Glutamatergic neuron (in vitro differentiated cells): ENCODE data around the gene LIPC. TPM values are rescaled to one million over a fixed set of nuclear protein-coding genes. Genes with fewer than 3 reads are reported as not detected.

ENCODE experiments used
- DNase-seq: peaks from one replicate; pipeline ENCODE4 v3.0.0; 2022
- H3K27ac Mint-ChIP-seq: one replicate; pipeline ENCODE4 v1.8.0; 2020; ENCODE audit warnings: mild to moderate bottlenecking, mixed read lengths, inconsistent platforms; ENCODE audit not compliant: unreplicated experiment
- H3K27me3 Mint-ChIP-seq: one replicate; pipeline ENCODE4 v1.8.0; 2020; ENCODE audit warnings: mild to moderate bottlenecking, moderate library complexity, mixed read lengths, inconsistent platforms; ENCODE audit not compliant: unreplicated experiment
- H3K36me3 Mint-ChIP-seq: one replicate; pipeline ENCODE4 v1.8.0; 2020; ENCODE audit warnings: mild to moderate bottlenecking, mixed read lengths, inconsistent platforms; ENCODE audit not compliant: unreplicated experiment
- H3K4me1 Mint-ChIP-seq: one replicate; pipeline ENCODE4 v1.8.0; 2020; ENCODE audit warnings: mild to moderate bottlenecking, low read depth, mixed read lengths, inconsistent platforms; ENCODE audit not compliant: unreplicated experiment
- H3K4me3 Mint-ChIP-seq: one replicate; pipeline ENCODE4 v1.8.0; 2020; ENCODE audit warnings: mild to moderate bottlenecking, mixed read lengths, inconsistent platforms; ENCODE audit not compliant: unreplicated experiment
- H3K9me3 Mint-ChIP-seq: one replicate; pipeline ENCODE4 v1.8.0; 2020; ENCODE audit warnings: mild to moderate bottlenecking, moderate library complexity, mixed read lengths, inconsistent platforms; ENCODE audit not compliant: unreplicated experiment
- total RNA-seq: library from RNA; stranded (reverse); fragmentation: NEBNext Ultra II Directional; extraction: Animal tissue kit (Norgen Biotek cat#: 25700); gene quantifications from one replicate; pipeline ENCODE4 v1.2.1, GENCODE V29; 2021; ENCODE audit not compliant: unreplicated experiment
- TF ChIP-seq, protein P1 (sequence below): fragments of 200-600 bp; sonication (generic); IDR thresholded peaks from one replicate; pipeline ENCODE4 v1.5.0; 2021; ENCODE audit not compliant: partially characterized antibody, unreplicated experiment

The LIPC gene
- total RNA-seq, 1 donor from 2014 or later = not detected

DNA sequence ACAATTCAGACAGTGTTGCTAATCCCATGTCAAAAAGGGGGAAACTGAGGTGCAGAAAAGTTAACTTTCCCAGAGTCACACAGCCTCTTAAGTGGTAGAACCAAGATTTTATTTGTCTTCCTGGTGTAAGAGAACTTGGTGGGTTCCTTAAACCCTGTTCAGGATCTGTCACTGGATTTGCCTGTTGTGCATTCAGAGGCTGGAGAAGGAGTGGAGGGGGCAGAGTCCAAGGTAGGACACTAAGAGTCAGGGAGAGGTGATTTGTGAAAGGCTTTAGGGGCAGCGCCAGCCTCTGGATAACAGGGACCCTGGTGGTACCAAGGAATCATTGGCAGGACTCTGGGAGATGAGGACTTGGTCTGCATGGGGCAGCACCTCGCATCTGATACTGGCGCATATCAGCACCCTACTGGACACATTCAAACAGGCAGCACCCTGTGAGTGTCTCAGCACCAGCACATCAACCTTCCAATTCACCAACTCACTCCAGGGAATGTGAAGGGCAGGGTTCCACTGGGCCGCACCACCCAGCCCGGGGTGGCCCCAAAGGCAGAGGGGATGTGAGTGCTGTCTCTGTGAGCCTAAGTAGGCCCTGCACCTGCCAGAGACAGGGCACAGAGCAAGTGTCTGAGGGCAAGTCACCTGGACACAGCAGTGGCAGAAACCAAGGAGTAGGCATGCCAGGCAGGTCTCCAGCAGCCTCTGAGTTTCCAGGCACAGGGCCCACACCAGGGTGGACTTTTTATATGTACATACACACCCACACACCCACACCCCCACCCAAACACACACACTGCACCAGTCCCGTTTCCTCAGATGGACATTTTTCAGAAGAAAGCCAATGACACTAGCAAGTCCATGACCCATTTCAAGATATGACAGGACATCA, 71.6 kb downstream of the LIPC start:
- no peak overlapping the region for H3K4me3 Mint-ChIP-seq
- H3K4me1 Mint-ChIP-seq = no peaks in the 10 kb centered on the region
- peaks cover 3% of the 10 kb centered on the region for H3K36me3 Mint-ChIP-seq
- no peak for DNase-seq
- TF ChIP-seq, protein P1, sequence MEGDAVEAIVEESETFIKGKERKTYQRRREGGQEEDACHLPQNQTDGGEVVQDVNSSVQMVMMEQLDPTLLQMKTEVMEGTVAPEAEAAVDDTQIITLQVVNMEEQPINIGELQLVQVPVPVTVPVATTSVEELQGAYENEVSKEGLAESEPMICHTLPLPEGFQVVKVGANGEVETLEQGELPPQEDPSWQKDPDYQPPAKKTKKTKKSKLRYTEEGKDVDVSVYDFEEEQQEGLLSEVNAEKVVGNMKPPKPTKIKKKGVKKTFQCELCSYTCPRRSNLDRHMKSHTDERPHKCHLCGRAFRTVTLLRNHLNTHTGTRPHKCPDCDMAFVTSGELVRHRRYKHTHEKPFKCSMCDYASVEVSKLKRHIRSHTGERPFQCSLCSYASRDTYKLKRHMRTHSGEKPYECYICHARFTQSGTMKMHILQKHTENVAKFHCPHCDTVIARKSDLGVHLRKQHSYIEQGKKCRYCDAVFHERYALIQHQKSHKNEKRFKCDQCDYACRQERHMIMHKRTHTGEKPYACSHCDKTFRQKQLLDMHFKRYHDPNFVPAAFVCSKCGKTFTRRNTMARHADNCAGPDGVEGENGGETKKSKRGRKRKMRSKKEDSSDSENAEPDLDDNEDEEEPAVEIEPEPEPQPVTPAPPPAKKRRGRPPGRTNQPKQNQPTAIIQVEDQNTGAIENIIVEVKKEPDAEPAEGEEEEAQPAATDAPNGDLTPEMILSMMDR = no peak
- no peak overlapping the region for H3K27ac Mint-ChIP-seq
- peaks cover 2% of the 10 kb centered on the region for H3K27me3 Mint-ChIP-seq
- no peaks in the 10 kb centered on the region for H3K9me3 Mint-ChIP-seq

DNA sequence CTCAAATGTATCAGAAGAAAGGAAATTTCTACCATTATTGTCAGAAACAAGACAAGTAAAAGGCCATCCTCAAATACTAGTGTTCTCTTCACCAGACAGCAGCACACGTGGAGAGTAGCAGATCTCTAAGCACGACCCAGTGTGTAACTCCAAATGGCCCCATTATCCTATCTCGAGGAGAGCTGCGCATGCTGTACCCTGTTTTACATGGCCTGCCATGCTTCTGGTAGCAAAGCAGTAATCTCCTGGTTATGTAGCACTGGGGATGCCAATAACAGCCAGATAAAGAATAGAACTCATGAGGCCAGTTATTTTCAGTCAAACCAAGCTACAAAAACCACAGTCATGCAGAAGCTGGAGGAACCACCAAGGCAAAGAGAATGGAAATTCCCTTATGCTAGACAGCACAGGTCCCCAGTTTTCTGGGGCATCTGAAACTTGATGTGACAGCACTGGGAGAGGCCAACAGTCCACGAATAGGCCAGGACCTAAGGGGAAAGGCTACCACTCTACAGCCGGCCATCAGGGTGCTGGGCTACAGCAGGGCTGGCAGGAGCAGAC, 73.0 kb downstream of the LIPC start:
- Mint-ChIP-seq H3K4me1 (no peaks in the 10 kb centered on the region), H3K9me3 (no peaks in the 10 kb centered on the region), H3K27ac (no peak overlapping the region), H3K36me3 (peaks cover 3% of the 10 kb centered on the region), H3K4me3 (no peak overlapping the region), H3K27me3 (peaks cover 2% of the 10 kb centered on the region)
- TF ChIP-seq, protein P1 = no peak
- DNase-seq = no peak

DNA sequence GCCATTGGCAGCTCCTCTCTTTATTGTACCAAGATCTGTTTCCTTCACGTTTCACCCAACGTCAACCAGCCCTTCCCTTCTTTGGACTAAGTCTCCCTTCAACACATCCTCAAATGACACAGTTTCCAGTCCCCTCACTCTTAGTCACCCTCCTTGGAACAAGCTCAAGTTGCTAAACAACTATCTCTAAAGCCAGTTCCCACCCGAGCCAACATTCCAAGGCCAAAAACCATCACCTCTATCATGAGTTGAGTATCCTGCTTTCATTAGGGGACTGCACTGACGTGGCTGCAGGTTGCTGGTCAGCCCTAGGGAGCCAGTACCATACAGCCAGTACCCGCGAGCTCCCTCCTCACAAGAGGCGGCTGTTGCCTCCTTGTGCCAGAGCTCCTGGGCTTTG, 73.8 kb downstream of the LIPC start:
- DNase-seq = no peak
- TF ChIP-seq, protein P1 = no peak
- Mint-ChIP-seq H3K27me3 (peaks cover 2% of the 10 kb centered on the region), H3K4me1 (no peaks in the 10 kb centered on the region), H3K36me3 (peaks cover 3% of the 10 kb centered on the region), H3K4me3 (no peak overlapping the region), H3K27ac (no peak overlapping the region), H3K9me3 (no peaks in the 10 kb centered on the region)

DNA sequence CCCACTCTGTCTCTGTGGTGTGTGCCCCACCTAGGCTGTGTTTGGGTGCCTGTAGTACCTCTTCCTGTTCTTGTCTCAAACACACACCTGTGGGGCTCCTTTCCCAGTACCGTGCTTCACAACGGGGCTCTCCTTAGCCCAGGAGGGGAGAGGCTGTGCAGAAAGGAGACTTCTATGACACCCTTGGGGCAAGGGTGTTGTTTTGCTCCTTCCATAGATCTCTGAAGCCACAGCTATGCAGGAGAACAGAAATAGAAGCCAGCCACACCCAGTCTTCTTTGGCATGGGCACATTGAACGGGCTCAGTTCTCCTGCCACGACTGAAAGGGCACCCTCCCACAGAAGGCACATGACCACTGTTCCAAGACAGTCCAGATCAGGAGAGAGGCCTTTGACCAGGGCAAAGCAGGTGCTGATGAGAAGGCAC, 74.3 kb downstream of the LIPC start:
- Mint-ChIP-seq H3K4me1 (peaks cover 1% of the 10 kb centered on the region), H3K27me3 (peaks cover 2% of the 10 kb centered on the region), H3K4me3 (no peak overlapping the region), H3K9me3 (no peaks in the 10 kb centered on the region), H3K27ac (no peak overlapping the region), H3K36me3 (peaks cover 3% of the 10 kb centered on the region)
- DNase-seq = no peak
- TF ChIP-seq, protein P1 = no peak
